Progenitor cell of endocrine pancreas (in vitro differentiated cells): Measurements from ENCODE around the gene FADS3. TPM values are rescaled to one million over a fixed set of nuclear protein-coding genes. Genes with fewer than 3 reads are reported as not detected.
A peak's percentile ranks its signal among the peaks of the same experiment; 100 is the strongest.

Experiments
- DNase-seq: peaks from one replicate; pipeline ENCODE4 v3.0.0; 2021; ENCODE audit warnings: low spot score; ENCODE audit not compliant: unreplicated experiment
- H3K27ac Mint-ChIP-seq: 2 replicates; pipeline ENCODE4 v1.8.0; 2021; ENCODE audit warnings: mild to moderate bottlenecking, moderate library complexity, mixed read lengths
- H3K27me3 Mint-ChIP-seq: 2 replicates; pipeline ENCODE4 v1.8.0; 2021; ENCODE audit warnings: mixed read lengths
- H3K36me3 Mint-ChIP-seq: 2 replicates; pipeline ENCODE4 v1.8.0; 2022; ENCODE audit warnings: mixed read lengths; ENCODE audit not compliant: insufficient read depth
- H3K4me1 Mint-ChIP-seq: 2 replicates; pipeline ENCODE4 v1.8.0; 2021; ENCODE audit warnings: low read depth, mixed read lengths
- H3K4me3 Mint-ChIP-seq: 2 replicates; pipeline ENCODE4 v1.8.0; 2021; ENCODE audit warnings: low read depth, mild to moderate bottlenecking, moderate library complexity, mixed read lengths
- H3K9me3 Mint-ChIP-seq: 2 replicates; pipeline ENCODE4 v1.8.0; 2021; ENCODE audit warnings: low read depth, mixed read lengths
- total RNA-seq: library from RNA; stranded (reverse); gene quantifications from 2 replicates; pipeline ENCODE4 v1.2.1, GENCODE V29; 2021
- TF ChIP-seq, protein P1 (sequence below): fragments of 200-600 bp; sonication (generic); IDR thresholded peaks from one replicate; pipeline ENCODE4 v1.5.0; 2021; ENCODE audit warnings: antibody characterized with exemption, mild to moderate bottlenecking; ENCODE audit not compliant: unreplicated experiment

The FADS3 gene
- total RNA-seq, 1 donor from 2014 or later: 21.2 TPM

DNA sequence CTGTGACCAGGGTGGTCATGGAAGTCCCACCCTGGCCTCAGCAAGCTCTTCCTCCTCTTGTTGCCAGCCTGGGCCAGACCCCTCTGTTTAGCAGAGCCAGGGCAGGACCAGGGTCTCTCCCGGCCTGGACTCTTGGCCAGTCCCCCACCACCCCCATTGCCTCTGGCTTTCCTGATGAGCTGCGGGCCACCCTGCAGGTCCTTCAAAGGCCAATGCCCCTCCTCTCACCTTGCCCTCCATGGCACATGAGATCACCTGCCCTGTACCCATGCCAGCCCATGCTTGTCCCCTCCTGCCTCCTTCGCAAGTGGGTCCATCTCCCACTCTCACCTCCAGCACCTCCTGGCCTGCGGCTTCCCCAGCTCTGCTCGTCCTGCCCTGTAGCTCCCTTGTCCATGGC is 52.8 kb downstream of the FADS3 start:
- Mint-ChIP-seq H3K36me3 (peaks cover 35% of the 10 kb centered on the region), H3K4me1 (peaks cover 9% of the 10 kb centered on the region), H3K4me3 (no peak overlapping the region), H3K27ac (no peak overlapping the region), H3K9me3 (no peaks in the 10 kb centered on the region), H3K27me3 (no peaks in the 10 kb centered on the region)
- DNase-seq: no peak
- TF ChIP-seq, protein P1, sequence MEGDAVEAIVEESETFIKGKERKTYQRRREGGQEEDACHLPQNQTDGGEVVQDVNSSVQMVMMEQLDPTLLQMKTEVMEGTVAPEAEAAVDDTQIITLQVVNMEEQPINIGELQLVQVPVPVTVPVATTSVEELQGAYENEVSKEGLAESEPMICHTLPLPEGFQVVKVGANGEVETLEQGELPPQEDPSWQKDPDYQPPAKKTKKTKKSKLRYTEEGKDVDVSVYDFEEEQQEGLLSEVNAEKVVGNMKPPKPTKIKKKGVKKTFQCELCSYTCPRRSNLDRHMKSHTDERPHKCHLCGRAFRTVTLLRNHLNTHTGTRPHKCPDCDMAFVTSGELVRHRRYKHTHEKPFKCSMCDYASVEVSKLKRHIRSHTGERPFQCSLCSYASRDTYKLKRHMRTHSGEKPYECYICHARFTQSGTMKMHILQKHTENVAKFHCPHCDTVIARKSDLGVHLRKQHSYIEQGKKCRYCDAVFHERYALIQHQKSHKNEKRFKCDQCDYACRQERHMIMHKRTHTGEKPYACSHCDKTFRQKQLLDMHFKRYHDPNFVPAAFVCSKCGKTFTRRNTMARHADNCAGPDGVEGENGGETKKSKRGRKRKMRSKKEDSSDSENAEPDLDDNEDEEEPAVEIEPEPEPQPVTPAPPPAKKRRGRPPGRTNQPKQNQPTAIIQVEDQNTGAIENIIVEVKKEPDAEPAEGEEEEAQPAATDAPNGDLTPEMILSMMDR: no peak

DNA sequence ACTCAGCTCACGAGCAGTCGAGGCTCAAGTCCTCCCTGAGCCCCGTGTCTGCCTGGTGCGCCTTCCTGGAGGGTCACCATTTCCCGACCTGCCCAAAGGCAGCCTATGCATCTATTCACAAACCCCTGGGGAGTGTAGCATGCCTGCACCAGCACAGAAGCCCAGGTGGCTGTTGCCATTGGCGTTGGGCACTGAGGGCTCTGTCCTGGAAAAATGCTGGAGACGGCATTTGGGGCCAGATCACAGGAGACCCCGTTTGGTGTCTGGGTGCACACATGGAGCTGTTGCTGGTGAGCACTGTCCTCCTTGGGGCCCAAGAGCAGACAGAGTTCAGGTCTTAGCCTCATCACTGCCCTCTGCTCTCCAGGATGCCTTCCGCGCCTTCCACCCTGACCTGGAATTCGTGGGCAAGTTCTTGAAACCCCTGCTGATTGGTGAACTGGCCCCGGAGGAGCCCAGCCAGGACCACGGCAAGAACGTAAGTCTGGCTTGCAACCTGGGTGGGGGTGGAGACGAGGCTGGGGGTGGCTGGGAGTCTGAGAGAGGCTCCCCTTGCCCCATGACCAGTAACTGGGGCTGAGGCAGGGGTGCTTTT is 53.8 kb downstream of the FADS3 start:
- no peaks in the 10 kb centered on the region for H3K27me3 Mint-ChIP-seq
- DNase-seq: no peak
- TF ChIP-seq, protein P1: no peak
- H3K36me3 Mint-ChIP-seq: peaks cover 36% of the 10 kb centered on the region
- H3K27ac Mint-ChIP-seq: no peak overlapping the region
- no peaks in the 10 kb centered on the region for H3K9me3 Mint-ChIP-seq
- peaks cover 15% of the 10 kb centered on the region for H3K4me1 Mint-ChIP-seq
- H3K4me3 Mint-ChIP-seq: no peak overlapping the region

DNA sequence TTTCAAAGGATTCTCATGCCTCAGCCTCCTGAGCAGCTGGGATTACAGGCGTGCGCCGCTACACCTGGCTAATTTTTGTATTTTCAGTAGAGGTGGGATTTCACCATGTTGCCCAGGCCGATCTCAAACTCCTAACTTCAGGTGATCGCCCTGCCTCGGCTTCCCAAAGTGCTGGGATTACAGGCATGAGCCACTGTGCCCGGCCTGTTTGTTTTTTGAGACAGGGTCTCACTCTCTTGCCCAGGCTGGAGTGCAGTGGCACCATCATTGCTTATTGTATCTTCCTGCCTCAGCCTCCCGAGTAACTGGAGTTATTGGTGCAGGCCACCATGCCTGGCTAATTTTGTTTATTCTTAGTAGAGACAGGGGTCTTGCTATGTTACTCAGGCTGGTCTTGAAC is 55.2 kb downstream of the FADS3 start:
- peaks cover 31% of the 10 kb centered on the region for H3K36me3 Mint-ChIP-seq
- TF ChIP-seq, protein P1: no peak
- no peak overlapping the region for H3K4me3 Mint-ChIP-seq
- H3K9me3 Mint-ChIP-seq: no peaks in the 10 kb centered on the region
- peak overlapping the region; percentile 24 for H3K27ac Mint-ChIP-seq
- no peak for DNase-seq
- H3K27me3 Mint-ChIP-seq: no peaks in the 10 kb centered on the region
- H3K4me1 Mint-ChIP-seq: peaks cover 23% of the 10 kb centered on the region

DNA sequence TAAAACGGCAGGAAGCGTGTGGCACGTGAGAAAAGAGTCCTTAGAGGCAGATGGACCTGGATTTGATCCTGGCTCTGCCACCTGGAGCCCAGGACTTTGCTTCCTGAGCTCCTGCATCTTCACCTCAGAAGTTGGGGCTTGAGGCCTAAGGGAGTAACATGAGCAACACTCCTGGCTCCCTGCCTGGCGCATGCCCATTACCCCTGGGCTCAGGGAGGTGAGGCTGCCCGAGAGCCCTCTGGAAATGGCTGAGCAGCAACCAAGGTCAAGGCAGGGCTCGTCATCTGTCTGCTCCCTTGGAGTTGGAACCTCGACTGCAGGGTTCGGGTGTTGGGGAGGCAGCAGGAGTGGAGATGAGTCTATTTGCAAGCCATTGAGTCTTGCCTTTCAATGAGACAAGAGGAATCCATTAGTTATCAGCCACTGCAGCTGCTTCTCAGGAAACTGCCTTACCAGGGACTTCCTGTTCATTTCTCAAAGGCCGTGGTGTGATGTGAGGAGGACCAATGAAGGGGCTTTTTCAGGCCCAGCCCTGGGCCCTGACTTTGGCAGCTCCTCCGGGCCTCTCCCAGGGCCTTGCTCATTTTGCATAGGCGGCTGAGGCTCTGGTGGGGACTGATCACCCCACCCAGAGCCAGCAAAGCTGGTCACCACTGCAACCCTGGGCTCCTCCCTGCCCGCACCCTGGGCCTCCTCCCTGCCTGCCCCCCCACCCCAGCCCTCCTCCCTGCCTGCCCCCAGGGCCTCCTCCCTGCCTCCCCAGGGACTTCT is 56.9 kb downstream of the FADS3 start:
- Mint-ChIP-seq H3K36me3 (peaks cover 18% of the 10 kb centered on the region), H3K4me3 (no peak overlapping the region), H3K27ac (peak overlapping the region; percentile 80), H3K27me3 (no peaks in the 10 kb centered on the region), H3K4me1 (peaks cover 35% of the 10 kb centered on the region), H3K9me3 (no peaks in the 10 kb centered on the region)
- DNase-seq: no peak
- TF ChIP-seq, protein P1: no peak

DNA sequence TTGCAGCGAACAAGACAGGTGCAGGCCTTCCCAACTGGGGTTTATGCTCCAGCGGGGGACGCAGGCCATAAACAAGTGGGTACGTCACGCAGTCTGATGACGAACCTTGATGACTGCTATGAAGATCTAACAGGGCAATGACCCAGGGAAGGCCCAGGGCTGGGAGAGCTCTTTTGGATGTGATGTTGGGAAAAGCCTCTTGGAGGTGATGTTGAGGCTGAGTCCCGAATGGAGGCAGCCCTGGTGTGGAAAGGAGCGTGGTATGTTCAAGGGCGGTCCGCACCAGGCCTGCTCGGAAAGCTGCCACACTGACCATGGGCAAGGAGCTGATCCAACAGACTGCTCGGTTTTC is 57.4 kb downstream of the FADS3 start:
- DNase-seq: no peak
- Mint-ChIP-seq H3K4me3 (no peak overlapping the region), H3K27me3 (no peaks in the 10 kb centered on the region), H3K9me3 (no peaks in the 10 kb centered on the region), H3K36me3 (peaks cover 15% of the 10 kb centered on the region), H3K27ac (peak overlapping the region; percentile 80), H3K4me1 (peaks cover 37% of the 10 kb centered on the region)
- TF ChIP-seq, protein P1: no peak
